Type B pancreatic cell (in vitro differentiated cells): ENCODE results near the gene PRUNE1. TPM values are rescaled to one million over a fixed set of nuclear protein-coding genes. Genes with fewer than 3 reads are reported as not detected.

Source experiments
- DNase-seq: peaks from one replicate; pipeline ENCODE4 v3.0.0; 2021; ENCODE audit warnings: mixed read lengths; ENCODE audit not compliant: unreplicated experiment; ENCODE audit errors: extremely low spot score
- H3K27ac Mint-ChIP-seq: 2 replicates; pipeline ENCODE4 v1.8.0; 2021; ENCODE audit warnings: mild to moderate bottlenecking, mixed read lengths
- H3K27me3 Mint-ChIP-seq: 2 replicates; pipeline ENCODE4 v1.8.0; 2021; ENCODE audit warnings: mixed read lengths
- H3K36me3 Mint-ChIP-seq: 2 replicates; pipeline ENCODE4 v1.8.0; 2021; ENCODE audit warnings: mixed read lengths
- H3K4me1 Mint-ChIP-seq: one replicate; pipeline ENCODE4 v1.8.0; 2021; ENCODE audit warnings: mixed read lengths; ENCODE audit not compliant: unreplicated experiment
- H3K4me3 Mint-ChIP-seq: 2 replicates; pipeline ENCODE4 v1.8.0; 2021; ENCODE audit warnings: mild to moderate bottlenecking, mixed read lengths
- H3K9me3 Mint-ChIP-seq: 2 replicates; pipeline ENCODE4 v1.8.0; 2021; ENCODE audit warnings: mixed read lengths
- total RNA-seq: library from RNA; stranded (reverse); gene quantifications from 2 replicates; pipeline ENCODE4 v1.2.1, GENCODE V29; 2021; ENCODE audit warnings: low replicate concordance
- TF ChIP-seq, protein P1 (sequence below): fragments of 200-600 bp; sonication (generic); conservative IDR thresholded peaks from 2 replicates; pipeline ENCODE4 v1.5.0; 2021; ENCODE audit warnings: antibody characterized with exemption, mild to moderate bottlenecking

The PRUNE1 gene
- total RNA-seq, 1 donor from 2014 or later: 20.4 TPM

GRCh38 chr1:150999051-150999674, 9.1 kb upstream of the PRUNE1 start:
- Mint-ChIP-seq H3K9me3 (no peaks in the 10 kb centered on the region), H3K27ac (no peak overlapping the region), H3K27me3 (no peaks in the 10 kb centered on the region), H3K4me3 (no peak overlapping the region), H3K4me1 (peaks cover 13% of the 10 kb centered on the region), H3K36me3 (peaks cover 14% of the 10 kb centered on the region)
- DNase-seq: no peak
- TF ChIP-seq, protein P1, sequence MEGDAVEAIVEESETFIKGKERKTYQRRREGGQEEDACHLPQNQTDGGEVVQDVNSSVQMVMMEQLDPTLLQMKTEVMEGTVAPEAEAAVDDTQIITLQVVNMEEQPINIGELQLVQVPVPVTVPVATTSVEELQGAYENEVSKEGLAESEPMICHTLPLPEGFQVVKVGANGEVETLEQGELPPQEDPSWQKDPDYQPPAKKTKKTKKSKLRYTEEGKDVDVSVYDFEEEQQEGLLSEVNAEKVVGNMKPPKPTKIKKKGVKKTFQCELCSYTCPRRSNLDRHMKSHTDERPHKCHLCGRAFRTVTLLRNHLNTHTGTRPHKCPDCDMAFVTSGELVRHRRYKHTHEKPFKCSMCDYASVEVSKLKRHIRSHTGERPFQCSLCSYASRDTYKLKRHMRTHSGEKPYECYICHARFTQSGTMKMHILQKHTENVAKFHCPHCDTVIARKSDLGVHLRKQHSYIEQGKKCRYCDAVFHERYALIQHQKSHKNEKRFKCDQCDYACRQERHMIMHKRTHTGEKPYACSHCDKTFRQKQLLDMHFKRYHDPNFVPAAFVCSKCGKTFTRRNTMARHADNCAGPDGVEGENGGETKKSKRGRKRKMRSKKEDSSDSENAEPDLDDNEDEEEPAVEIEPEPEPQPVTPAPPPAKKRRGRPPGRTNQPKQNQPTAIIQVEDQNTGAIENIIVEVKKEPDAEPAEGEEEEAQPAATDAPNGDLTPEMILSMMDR: no peak

- no peak for DNase-seq
- TF ChIP-seq, protein P1: no peak
- H3K4me1 Mint-ChIP-seq: peaks cover 13% of the 10 kb centered on the region
- no peak overlapping the region for H3K4me3 Mint-ChIP-seq
- no peak overlapping the region for H3K27ac Mint-ChIP-seq
- H3K36me3 Mint-ChIP-seq: peaks cover 14% of the 10 kb centered on the region
- no peaks in the 10 kb centered on the region for H3K9me3 Mint-ChIP-seq
- H3K27me3 Mint-ChIP-seq: no peaks in the 10 kb centered on the region
Observed at GRCh38 chr1:150999926-151000325, 8.3 kb upstream of the PRUNE1 start.

- TF ChIP-seq, protein P1: no peak
- Mint-ChIP-seq H3K4me3 (no peak overlapping the region), H3K4me1 (peaks cover 15% of the 10 kb centered on the region), H3K27ac (no peak overlapping the region), H3K27me3 (no peaks in the 10 kb centered on the region), H3K36me3 (peaks cover 14% of the 10 kb centered on the region), H3K9me3 (no peaks in the 10 kb centered on the region)
- no peak for DNase-seq
Observed at GRCh38 chr1:151000408-151000807, 7.8 kb upstream of the PRUNE1 start.

DNA sequence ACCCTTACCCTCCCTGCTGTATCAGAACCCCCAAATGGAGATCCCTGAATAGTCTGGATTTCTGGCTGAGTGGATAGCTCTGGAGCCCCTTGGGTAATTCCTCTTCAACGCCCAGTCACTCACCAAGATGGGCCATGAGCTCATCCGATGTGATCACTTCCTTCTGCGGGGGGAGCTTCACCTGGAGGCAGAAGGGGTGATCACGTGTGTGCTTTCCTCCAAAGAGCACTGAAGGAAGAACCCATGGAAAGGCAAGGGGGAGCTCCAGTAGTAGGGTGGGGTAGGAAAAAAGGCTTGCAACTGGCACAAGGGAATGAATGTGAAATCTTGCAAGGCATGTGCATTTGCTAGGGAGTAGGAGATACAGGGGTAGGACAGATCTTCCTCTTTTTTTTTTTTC, 6.6 kb upstream of the PRUNE1 start:
- TF ChIP-seq, protein P1: no peak
- H3K4me3 Mint-ChIP-seq: peak overlapping the region; percentile 39
- H3K9me3 Mint-ChIP-seq: no peaks in the 10 kb centered on the region
- no peaks in the 10 kb centered on the region for H3K27me3 Mint-ChIP-seq
- H3K4me1 Mint-ChIP-seq: peaks cover 24% of the 10 kb centered on the region
- DNase-seq: no peak
- no peak overlapping the region for H3K27ac Mint-ChIP-seq
- peaks cover 14% of the 10 kb centered on the region for H3K36me3 Mint-ChIP-seq

DNA sequence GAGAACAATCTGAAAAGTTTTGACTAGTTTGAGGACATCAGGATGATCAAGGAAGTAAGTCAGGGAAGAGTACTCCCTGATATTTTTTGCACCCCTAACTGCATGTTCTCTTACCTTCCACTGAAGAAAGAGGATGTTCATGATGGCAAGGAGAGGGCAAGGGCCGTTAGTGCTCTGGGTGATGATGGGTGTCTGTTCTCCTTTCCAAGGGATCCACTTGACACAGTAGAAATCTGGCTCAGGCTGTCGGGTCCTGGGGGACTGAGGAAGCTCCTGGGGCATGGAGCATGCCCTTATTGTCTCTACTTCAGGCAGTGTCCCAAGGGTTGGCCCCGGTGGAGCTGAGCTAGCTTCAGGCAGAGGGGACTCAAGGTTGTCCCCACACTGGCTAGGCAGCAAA, 6.2 kb upstream of the PRUNE1 start:
- DNase-seq: no peak
- Mint-ChIP-seq H3K27me3 (no peaks in the 10 kb centered on the region), H3K4me1 (peaks cover 29% of the 10 kb centered on the region), H3K9me3 (no peaks in the 10 kb centered on the region), H3K27ac (no peak overlapping the region), H3K36me3 (peaks cover 14% of the 10 kb centered on the region), H3K4me3 (peak overlapping the region; percentile 39)
- TF ChIP-seq, protein P1: no peak
